GM12801 (cell line): ENCODE measurements around the gene ALAS1.

Source experiments
- CTCF ChIP-seq: IDR thresholded peaks from one replicate; pipeline ENCODE4 v1.5.1; 2011; ENCODE audit warnings: control low read depth; ENCODE audit not compliant: insufficient read length; ENCODE audit errors: extremely low read depth

Gene ALAS1

GRCh38 chr3:52231502-52232278, 33.7 kb downstream of the ALAS1 start:
- no peak for TF ChIP-seq CTCF

- no peak for TF ChIP-seq CTCF
Measured at GRCh38 chr3:52232279-52233107, 34.5 kb downstream of the ALAS1 start.

- TF ChIP-seq CTCF: no peak
Measured at GRCh38 chr3:52233108-52233591, 35.2 kb downstream of the ALAS1 start.

GRCh38 chr3:52233968-52234367, 36.0 kb downstream of the ALAS1 start:
- TF ChIP-seq CTCF: no peak

GRCh38 chr3:52234516-52235447, 36.8 kb downstream of the ALAS1 start:
- no peak for TF ChIP-seq CTCF

- TF ChIP-seq CTCF: no peak
Measured at GRCh38 chr3:52236424-52236886, 38.5 kb downstream of the ALAS1 start.
